Fibroblast of lung (primary cell): Measurements from ENCODE around the gene MED15. TPM values are rescaled to one million over a fixed set of nuclear protein-coding genes. Genes with fewer than 3 reads are reported as not detected.

Source experiments
- DNase-seq, 2 donors: peaks; one replicate each; pipeline versions ENCODE4 v3.0.0 to v3.0.0-alpha.2; 2010; ENCODE audit warnings: low read depth in 2 of 2
- H2AFZ ChIP-seq: 2 replicates; pipeline ENCODE4 v1.5.1; 2012; ENCODE audit warnings: low read length, control low read depth, inconsistent platforms
- H3K27ac ChIP-seq: 2 replicates; pipeline ENCODE4 v1.5.1; 2011; ENCODE audit warnings: low read length, control low read depth; ENCODE audit not compliant: insufficient read depth
- H3K27me3 ChIP-seq: 2 replicates; pipeline ENCODE4 v1.5.1; 2011; ENCODE audit warnings: mild to moderate bottlenecking, low read length; ENCODE audit not compliant: control insufficient read depth, insufficient read depth
- H3K36me3 ChIP-seq: 2 replicates; pipeline ENCODE4 v1.5.1; 2011; ENCODE audit warnings: low read length; ENCODE audit not compliant: control insufficient read depth, insufficient read depth
- H3K4me1 ChIP-seq: 2 replicates; pipeline ENCODE4 v1.5.1; 2011; ENCODE audit warnings: low read length; ENCODE audit not compliant: control insufficient read depth, insufficient read depth; ENCODE audit errors: extremely low read depth
- H3K4me2 ChIP-seq: 2 replicates; pipeline ENCODE4 v1.5.1; 2011; ENCODE audit warnings: low read length, control low read depth; ENCODE audit not compliant: insufficient read depth; ENCODE audit errors: extremely low read depth
- H3K4me3 ChIP-seq, 4 experiments: fragments of 200-600 bp in 1 of 4; sonication (generic) in 1 of 4; replicated peaks in 1 of 4; 2 replicates each; pipeline ENCODE4 v1.5.1; 2011 to 2016; ENCODE audit warnings: low read length in 4 of 4, low read depth in 3 of 4, mild to moderate bottlenecking in 3 of 4, control low read depth in 2 of 4, inconsistent platforms in 1 of 4, mixed read lengths in 1 of 4; ENCODE audit not compliant: insufficient read depth in 1 of 4; ENCODE audit errors: control extremely low read depth in 1 of 4
- H3K79me2 ChIP-seq: 2 replicates; pipeline ENCODE4 v1.5.1; 2012; ENCODE audit warnings: mild to moderate bottlenecking, low read length, inconsistent platforms; ENCODE audit not compliant: control insufficient read depth, insufficient read depth
- H3K9ac ChIP-seq: 2 replicates; pipeline ENCODE4 v1.5.1; 2011; ENCODE audit warnings: mild to moderate bottlenecking, low read length, control low read depth; ENCODE audit not compliant: insufficient read depth
- H3K9me3 ChIP-seq: 2 replicates; pipeline ENCODE4 v1.5.1; 2012; ENCODE audit warnings: low read depth, low read length; ENCODE audit not compliant: control insufficient read depth, insufficient read depth
- H4K20me1 ChIP-seq: 2 replicates; pipeline ENCODE4 v1.5.1; 2011; ENCODE audit warnings: low read length; ENCODE audit not compliant: control insufficient read depth, insufficient read depth; ENCODE audit errors: extremely low read depth
- EZH2 ChIP-seq: IDR thresholded peaks from 2 replicates; pipeline ENCODE4 v1.5.1; 2012; ENCODE audit warnings: low read length, control low read depth, mild to moderate bottlenecking; ENCODE audit errors: missing control alignments
- polyA plus RNA-seq, 2 donors: library from polyadenylated mRNA; depleted of rRNA in 1 of 2; stranded (reverse) in 1 of 2; unstranded in 1 of 2; fragments of >200 nt; gene quantifications; 2 replicates each; pipeline ENCODE4 v1.2.1, GENCODE V29; 2011 to 2012; ENCODE audit warnings: missing spikeins in 1 of 2
- total RNA-seq: library from RNA; depleted of rRNA; stranded (reverse); fragments of >200 nt; gene quantifications from 2 replicates; pipeline ENCODE4 v1.2.1, GENCODE V29; 2014
- TF ChIP-seq, protein P1 (sequence below), 2 donors: IDR thresholded peaks in 1 of 2; conservative IDR thresholded peaks in 1 of 2; 1 replicate in 1 of 2; 2 replicates in 1 of 2; pipeline ENCODE4 v1.5.1; 2011 to 2012; ENCODE audit warnings: low read length in 2 of 2, control low read depth in 1 of 2, inconsistent platforms in 1 of 2, low read depth in 1 of 2, mild to moderate bottlenecking in 1 of 2

Gene MED15
- total and polyA plus RNA-seq, 2 donors (not counting 1 experiment from before 2014, with no cell fraction given): 28.6 TPM

DNA sequence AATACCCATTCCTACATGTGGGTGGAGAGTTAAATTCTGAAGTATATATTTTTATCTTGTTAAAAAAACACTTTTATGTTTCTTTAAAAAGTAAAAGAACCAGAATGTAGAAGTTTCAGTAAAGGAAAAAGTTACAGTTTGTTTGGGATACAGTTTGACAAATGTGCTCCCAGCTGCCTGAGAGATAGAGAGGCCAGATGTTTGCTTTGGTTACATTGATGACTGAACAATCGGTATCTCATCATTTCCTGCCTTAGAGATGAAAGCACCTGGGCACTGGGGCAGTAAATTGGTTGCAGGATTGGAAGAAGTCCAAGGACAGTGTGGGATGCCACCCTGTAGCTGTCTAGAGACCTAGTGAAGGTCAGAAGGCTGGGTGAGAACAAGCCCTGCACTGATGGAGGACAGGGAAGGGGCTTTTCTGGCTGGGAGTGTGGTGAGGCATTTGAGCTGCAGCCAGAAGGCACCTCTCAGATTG is 16.6 kb downstream of the MED15 start:
- Histone ChIP-seq H3K27me3 (no peaks in the 10 kb centered on the region), H3K4me2 (peak overlapping the region; percentile 20), H3K9ac (no peak overlapping the region)

DNA sequence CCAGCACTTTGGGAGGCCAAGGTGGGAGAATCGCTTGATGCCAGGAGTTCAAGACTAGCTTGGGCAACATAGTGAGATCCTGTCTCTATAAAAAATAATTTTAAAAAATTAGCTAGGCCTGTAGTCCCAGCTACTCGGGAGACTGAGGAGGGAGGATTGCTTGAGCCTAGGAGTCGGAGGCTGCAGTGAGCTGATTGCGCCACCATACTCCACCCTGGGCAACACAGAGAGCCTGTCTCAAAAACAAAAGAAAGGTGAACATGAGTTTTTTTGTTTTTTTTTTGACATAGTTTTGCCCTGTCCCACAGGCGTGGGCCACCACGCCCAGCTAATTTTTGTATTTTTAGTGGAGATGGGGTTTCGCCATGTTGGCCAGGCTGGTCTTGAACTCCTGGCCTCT is 17.6 kb downstream of the MED15 start:
- Histone ChIP-seq H3K27me3 (no peaks in the 10 kb centered on the region), H3K9me3 (no peaks in the 10 kb centered on the region), H3K4me2 (no peak overlapping the region), H4K20me1 (no peaks in the 10 kb centered on the region), H3K4me1 (peaks cover 35% of the 10 kb centered on the region), H3K27ac (peak overlapping the region; percentile 13), H2AFZ (no peak overlapping the region), H3K4me3 (no peak overlapping the region), H3K36me3 (peaks cover 8% of the 10 kb centered on the region), H3K9ac (no peak overlapping the region), H3K79me2 (peaks cover 87% of the 10 kb centered on the region)
- TF ChIP-seq, protein P1, sequence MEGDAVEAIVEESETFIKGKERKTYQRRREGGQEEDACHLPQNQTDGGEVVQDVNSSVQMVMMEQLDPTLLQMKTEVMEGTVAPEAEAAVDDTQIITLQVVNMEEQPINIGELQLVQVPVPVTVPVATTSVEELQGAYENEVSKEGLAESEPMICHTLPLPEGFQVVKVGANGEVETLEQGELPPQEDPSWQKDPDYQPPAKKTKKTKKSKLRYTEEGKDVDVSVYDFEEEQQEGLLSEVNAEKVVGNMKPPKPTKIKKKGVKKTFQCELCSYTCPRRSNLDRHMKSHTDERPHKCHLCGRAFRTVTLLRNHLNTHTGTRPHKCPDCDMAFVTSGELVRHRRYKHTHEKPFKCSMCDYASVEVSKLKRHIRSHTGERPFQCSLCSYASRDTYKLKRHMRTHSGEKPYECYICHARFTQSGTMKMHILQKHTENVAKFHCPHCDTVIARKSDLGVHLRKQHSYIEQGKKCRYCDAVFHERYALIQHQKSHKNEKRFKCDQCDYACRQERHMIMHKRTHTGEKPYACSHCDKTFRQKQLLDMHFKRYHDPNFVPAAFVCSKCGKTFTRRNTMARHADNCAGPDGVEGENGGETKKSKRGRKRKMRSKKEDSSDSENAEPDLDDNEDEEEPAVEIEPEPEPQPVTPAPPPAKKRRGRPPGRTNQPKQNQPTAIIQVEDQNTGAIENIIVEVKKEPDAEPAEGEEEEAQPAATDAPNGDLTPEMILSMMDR (conservative IDR thresholded peaks at IDR 0.05 in 1 of 2, IDR thresholded peaks at IDR 0.05 in 1 of 2; ENCODE audit: low read depth in 1 of 2, low read length in 2 of 2): no peak
- no peak for TF ChIP-seq EZH2
- no peak for DNase-seq

More for the DNA sequence above, 16.6 kb downstream of the MED15 start:
- Histone ChIP-seq H2AFZ (no peak overlapping the region), H3K79me2 (peaks cover 87% of the 10 kb centered on the region), H3K36me3 (peaks cover 8% of the 10 kb centered on the region), H3K27ac (peak overlapping the region; percentile 74), H4K20me1 (no peaks in the 10 kb centered on the region), H3K9me3 (no peaks in the 10 kb centered on the region), H3K4me1 (peaks cover 35% of the 10 kb centered on the region), H3K4me3 (no peak overlapping the region)
- peak in 1 of 2 donors; percentile 35 for DNase-seq
- TF ChIP-seq, protein P1 (conservative IDR thresholded peaks at IDR 0.05 in 1 of 2, IDR thresholded peaks at IDR 0.05 in 1 of 2; ENCODE audit: low read depth in 1 of 2, low read length in 2 of 2): no peak
- no peak for TF ChIP-seq EZH2

DNA sequence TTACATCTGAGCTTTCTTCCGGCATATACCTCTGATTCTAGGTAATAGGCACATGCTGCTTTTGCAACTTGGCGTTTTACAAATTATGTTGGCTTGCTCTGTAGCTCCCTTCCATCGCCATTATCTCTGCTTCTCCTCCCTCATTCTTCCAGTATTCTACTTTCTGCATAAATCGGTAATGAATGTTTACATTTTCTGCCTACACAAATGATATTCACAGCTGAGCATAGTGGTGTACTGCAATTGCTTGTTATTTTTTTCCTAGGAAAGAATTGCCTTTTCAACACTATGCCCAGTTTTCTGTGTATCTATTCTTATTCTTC is 18.9 kb downstream of the MED15 start:
- Histone ChIP-seq H3K27me3 (no peaks in the 10 kb centered on the region), H3K36me3 (peaks cover 5% of the 10 kb centered on the region), H3K9me3 (no peaks in the 10 kb centered on the region), H3K4me1 (peaks cover 43% of the 10 kb centered on the region), H3K79me2 (peaks cover 89% of the 10 kb centered on the region), H4K20me1 (no peaks in the 10 kb centered on the region), H3K27ac (peak overlapping the region; percentile 79), H3K4me2 (peak overlapping the region; percentile 69), H3K9ac (no peak overlapping the region), H3K4me3 (no peak overlapping the region), H2AFZ (no peak overlapping the region)
- no peak for DNase-seq
- TF ChIP-seq EZH2: no peak
- TF ChIP-seq, protein P1 (conservative IDR thresholded peaks at IDR 0.05 in 1 of 2, IDR thresholded peaks at IDR 0.05 in 1 of 2; ENCODE audit: low read depth in 1 of 2, low read length in 2 of 2): no peak
